GM19328 (cell line): ENCODE measurements around the gene PPRC1.
"Not testable (repeated sequence)": the region's sequence is repeated elsewhere in the genome, so short reads cannot be mapped to it uniquely, and the experiment has no call there.

ENCODE experiments used
- ATAC-seq: cut with Tn5 transposase; IDR thresholded peaks from one replicate; pipeline ENCODE4 v1.9.1; 2021; ENCODE audit warnings: mild to moderate bottlenecking, moderate library complexity; ENCODE audit not compliant: unreplicated experiment

The PPRC1 gene

GRCh38 chr10:102185811-102186527, 53.1 kb downstream of the PPRC1 start:
- ATAC-seq: no peak

GRCh38 chr10:102188298-102188940, 55.6 kb downstream of the PPRC1 start:
- ATAC-seq: no peak

GRCh38 chr10:102188941-102189898, 56.4 kb downstream of the PPRC1 start:
- ATAC-seq: not testable (repeated sequence)

- ATAC-seq: no peak
Measured at GRCh38 chr10:102191956-102192355, 59.1 kb downstream of the PPRC1 start.

GRCh38 chr10:102195296-102195870, 62.5 kb downstream of the PPRC1 start:
- ATAC-seq: no peak

- ATAC-seq: no peak
Measured at GRCh38 chr10:102196893-102197292, 64.1 kb downstream of the PPRC1 start.

DNA sequence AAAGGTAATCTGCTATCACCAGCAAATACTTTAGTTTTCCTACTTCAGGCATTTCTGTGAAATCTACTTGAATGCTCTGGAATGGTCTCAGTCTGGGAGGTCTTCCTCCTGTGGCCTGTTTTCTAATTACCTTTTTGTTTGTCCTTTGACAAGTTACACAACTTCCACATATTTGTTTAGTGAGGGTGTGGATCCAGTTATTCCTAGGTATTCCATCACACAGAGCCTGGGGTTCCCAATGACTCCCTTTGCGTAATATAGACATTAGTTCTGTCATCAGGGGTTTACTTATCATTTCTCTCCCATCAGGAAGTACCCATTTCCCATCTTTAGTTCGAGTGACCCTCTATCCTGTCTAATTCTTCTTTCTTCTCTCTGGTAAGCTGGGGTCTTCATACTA, 65.2 kb downstream of the PPRC1 start:
- no peak for ATAC-seq
